ENCODE data around the gene CCDC85A. TPM values are rescaled to one million over a fixed set of nuclear protein-coding genes. Genes with fewer than 3 reads are reported as not detected.
"Not testable (repeated sequence)": the region's sequence is repeated elsewhere in the genome, so short reads cannot be mapped to it uniquely, and the experiment has no call there.

CCDC85A gene
- total RNA-seq, 1 donor from 2014 or later: 1.7 TPM

DNA sequence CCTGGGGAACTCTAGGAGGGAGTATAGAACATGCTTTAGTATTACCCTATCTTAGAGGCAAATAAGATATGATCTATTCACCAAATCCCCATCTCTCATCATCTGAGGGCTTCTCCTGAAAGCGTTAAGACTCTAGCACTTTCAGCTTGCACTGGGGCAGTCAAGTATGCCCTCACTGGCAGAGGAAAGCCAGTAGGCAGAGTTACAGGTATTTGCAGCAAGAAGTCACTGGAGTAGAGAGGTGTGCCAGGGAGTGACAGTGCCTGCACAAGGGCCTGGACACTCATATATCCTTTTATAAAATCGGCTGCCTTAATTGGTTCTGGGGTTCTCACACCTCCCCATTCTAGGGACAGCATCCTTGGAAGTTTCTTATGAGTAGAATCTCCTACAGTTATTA lies 31.9 kb upstream of the CCDC85A start:
- TF ChIP-seq, protein P1, sequence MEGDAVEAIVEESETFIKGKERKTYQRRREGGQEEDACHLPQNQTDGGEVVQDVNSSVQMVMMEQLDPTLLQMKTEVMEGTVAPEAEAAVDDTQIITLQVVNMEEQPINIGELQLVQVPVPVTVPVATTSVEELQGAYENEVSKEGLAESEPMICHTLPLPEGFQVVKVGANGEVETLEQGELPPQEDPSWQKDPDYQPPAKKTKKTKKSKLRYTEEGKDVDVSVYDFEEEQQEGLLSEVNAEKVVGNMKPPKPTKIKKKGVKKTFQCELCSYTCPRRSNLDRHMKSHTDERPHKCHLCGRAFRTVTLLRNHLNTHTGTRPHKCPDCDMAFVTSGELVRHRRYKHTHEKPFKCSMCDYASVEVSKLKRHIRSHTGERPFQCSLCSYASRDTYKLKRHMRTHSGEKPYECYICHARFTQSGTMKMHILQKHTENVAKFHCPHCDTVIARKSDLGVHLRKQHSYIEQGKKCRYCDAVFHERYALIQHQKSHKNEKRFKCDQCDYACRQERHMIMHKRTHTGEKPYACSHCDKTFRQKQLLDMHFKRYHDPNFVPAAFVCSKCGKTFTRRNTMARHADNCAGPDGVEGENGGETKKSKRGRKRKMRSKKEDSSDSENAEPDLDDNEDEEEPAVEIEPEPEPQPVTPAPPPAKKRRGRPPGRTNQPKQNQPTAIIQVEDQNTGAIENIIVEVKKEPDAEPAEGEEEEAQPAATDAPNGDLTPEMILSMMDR (IDR thresholded peaks at IDR 0.05): no peak
- Mint-ChIP-seq H3K27me3 (ENCODE audit: unreplicated experiment) (peaks cover 21% of the 10 kb centered on the region), H3K4me1 (ENCODE audit: unreplicated experiment) (no peaks in the 10 kb centered on the region), H3K4me3 (ENCODE audit: unreplicated experiment) (no peak overlapping the region), H3K27ac (ENCODE audit: unreplicated experiment) (no peak overlapping the region), H3K36me3 (ENCODE audit: unreplicated experiment) (no peaks in the 10 kb centered on the region), H3K9me3 (ENCODE audit: unreplicated experiment) (no peaks in the 10 kb centered on the region)
- no peak for DNase-seq (ENCODE audit: extremely low spot score, unreplicated experiment)

DNA sequence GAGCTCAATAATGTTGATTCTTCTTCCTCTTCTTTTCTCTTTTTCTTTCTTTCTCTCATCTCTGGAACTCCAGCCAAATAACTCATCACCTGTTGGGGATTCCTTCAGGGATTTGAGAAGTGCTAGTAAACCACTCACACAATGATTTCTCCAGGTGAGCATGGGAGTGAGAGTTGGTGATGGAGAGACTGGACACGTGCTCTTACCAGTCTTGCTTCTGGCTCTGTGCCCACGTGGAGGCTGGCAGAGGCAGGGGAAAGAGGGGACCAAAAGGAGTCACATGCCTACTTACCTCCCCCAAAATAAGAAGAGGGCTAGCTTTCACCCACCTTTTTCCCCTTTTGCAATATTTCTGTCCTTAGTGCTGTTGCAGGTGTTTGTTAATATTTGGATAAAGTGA lies 28.6 kb upstream of the CCDC85A start:
- H3K4me1 Mint-ChIP-seq (ENCODE audit: unreplicated experiment): no peaks in the 10 kb centered on the region
- no peaks in the 10 kb centered on the region for H3K9me3 Mint-ChIP-seq (ENCODE audit: unreplicated experiment)
- no peaks in the 10 kb centered on the region for H3K36me3 Mint-ChIP-seq (ENCODE audit: unreplicated experiment)
- peaks cover 19% of the 10 kb centered on the region for H3K27me3 Mint-ChIP-seq (ENCODE audit: unreplicated experiment)
- no peak overlapping the region for H3K4me3 Mint-ChIP-seq (ENCODE audit: unreplicated experiment)
- TF ChIP-seq, protein P1 (IDR thresholded peaks at IDR 0.05): no peak
- DNase-seq (ENCODE audit: extremely low spot score, unreplicated experiment): no peak
- no peak overlapping the region for H3K27ac Mint-ChIP-seq (ENCODE audit: unreplicated experiment)

DNA sequence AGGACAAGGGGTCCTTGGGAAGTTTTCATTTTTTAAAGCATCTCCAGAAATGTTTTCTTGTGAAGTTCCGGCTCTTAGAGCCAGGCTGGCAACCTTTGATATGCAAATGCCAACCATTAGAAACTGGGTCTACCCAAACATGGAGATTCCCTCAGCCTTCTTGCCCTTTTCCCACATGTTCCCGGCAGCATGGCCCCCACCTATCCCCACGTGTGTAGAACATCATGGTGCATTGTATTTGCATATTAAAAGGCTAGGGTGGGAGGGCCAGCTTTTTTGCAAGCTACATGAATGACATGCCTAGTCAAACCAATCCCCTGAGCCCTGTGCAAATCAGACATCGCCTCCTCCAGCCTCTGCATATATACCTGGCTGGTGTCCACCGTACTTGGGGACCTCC lies 23.9 kb upstream of the CCDC85A start:
- H3K27ac Mint-ChIP-seq (ENCODE audit: unreplicated experiment); H3K4me1 Mint-ChIP-seq (ENCODE audit: unreplicated experiment); H3K4me3 Mint-ChIP-seq (ENCODE audit: unreplicated experiment); H3K9me3 Mint-ChIP-seq (ENCODE audit: unreplicated experiment); H3K36me3 Mint-ChIP-seq (ENCODE audit: unreplicated experiment); DNase-seq (ENCODE audit: extremely low spot score, unreplicated experiment): not testable (repeated sequence)
- H3K27me3 Mint-ChIP-seq (ENCODE audit: unreplicated experiment): peaks cover 11% of the 10 kb centered on the region

DNA sequence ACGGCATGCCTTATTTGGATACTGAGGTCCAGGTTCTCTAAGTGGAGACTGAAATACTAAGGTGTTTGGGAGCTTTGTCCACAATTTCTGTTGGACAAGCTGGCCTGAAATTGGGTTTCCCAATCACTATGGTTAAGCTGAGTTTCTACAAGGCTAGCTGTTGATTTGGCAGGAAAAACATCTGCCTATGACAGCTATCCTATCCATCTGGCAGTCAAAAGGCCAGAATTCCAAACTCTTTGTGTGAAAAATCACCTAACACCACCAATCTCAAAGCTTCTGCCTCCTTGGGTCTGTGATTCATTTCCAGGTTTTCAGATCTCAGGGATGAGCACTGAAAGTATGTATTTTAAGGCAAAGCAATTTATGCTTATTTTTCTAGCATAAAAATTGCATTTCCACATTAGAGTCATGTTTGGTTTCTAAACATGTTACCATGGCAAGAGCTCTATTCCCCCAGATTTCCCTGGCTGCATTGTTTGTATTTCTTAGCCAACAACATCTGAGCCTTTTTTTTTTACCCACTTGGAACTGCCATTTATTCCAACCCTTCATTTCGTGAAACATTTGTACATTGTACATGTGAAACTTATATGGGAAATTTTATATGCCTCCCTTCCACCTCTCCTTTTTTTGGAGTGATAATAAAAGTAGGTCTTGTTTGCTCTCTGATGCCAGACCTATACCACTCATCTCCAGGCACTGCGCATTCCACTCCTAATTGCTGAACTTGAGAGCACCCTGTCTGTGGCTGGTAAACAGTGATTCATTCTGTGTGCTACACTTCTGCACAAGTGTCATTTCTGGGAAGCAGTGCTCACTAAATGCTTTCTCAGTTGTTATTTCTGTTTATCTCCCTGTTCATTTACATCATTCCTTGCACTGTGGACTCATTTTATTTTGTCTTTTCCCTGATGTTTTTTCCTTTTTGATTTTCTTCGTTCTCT lies 15.9 kb upstream of the CCDC85A start:
- Mint-ChIP-seq H3K36me3 (ENCODE audit: unreplicated experiment) (no peaks in the 10 kb centered on the region), H3K4me3 (ENCODE audit: unreplicated experiment) (no peak overlapping the region), H3K9me3 (ENCODE audit: unreplicated experiment) (no peaks in the 10 kb centered on the region), H3K4me1 (ENCODE audit: unreplicated experiment) (no peaks in the 10 kb centered on the region), H3K27me3 (ENCODE audit: unreplicated experiment) (peaks cover 20% of the 10 kb centered on the region), H3K27ac (ENCODE audit: unreplicated experiment) (no peak overlapping the region)
- DNase-seq (ENCODE audit: extremely low spot score, unreplicated experiment): no peak
- TF ChIP-seq, protein P1 (IDR thresholded peaks at IDR 0.05): no peak

DNA sequence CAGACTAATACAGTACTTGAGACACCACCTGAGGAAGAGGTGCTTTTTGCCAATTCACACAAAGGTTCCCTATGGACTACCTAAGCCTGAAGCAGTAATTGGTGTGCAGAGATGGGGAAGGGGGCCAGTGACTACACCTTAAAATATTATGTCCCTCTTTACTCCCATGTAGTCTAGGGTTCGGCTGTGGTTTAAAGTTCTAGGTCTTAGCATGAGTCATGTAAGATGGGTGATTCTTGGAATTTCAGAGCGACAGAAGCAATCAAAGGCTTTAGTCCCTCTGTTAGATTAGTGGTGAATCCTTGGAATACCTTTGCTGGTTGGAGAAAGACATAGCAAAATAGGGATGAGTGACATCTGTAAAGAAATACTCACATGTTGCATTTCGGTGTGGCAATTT lies 14.3 kb upstream of the CCDC85A start:
- Mint-ChIP-seq H3K4me3 (ENCODE audit: unreplicated experiment) (no peak overlapping the region), H3K9me3 (ENCODE audit: unreplicated experiment) (no peaks in the 10 kb centered on the region), H3K36me3 (ENCODE audit: unreplicated experiment) (no peaks in the 10 kb centered on the region), H3K27me3 (ENCODE audit: unreplicated experiment) (peaks cover 17% of the 10 kb centered on the region), H3K27ac (ENCODE audit: unreplicated experiment) (no peak overlapping the region), H3K4me1 (ENCODE audit: unreplicated experiment) (no peaks in the 10 kb centered on the region)
- DNase-seq (ENCODE audit: extremely low spot score, unreplicated experiment): no peak
- TF ChIP-seq, protein P1 (IDR thresholded peaks at IDR 0.05): no peak

All from osteocyte (in vitro differentiated cells).